ENCODE measurements around the gene SHISA2.
"Not testable (repeated sequence)": the region's sequence is repeated elsewhere in the genome, so short reads cannot be mapped to it uniquely, and the experiment has no call there.

The SHISA2 gene

GRCh38 chr13:26051657-26052311 lies at the start of gene SHISA2:
SHISA2 (minus strand) TSS chr13:26052016; CDS start chr13:26050975, 1,041 bp downstream.
- DNase-seq: no peak

GRCh38 chr13:26095846-26096610 lies 44.2 kb upstream of the SHISA2 start:
- no peak for DNase-seq

- no peak for DNase-seq
Observed at GRCh38 chr13:26095338-26095737, 43.5 kb upstream of the SHISA2 start.

DNA sequence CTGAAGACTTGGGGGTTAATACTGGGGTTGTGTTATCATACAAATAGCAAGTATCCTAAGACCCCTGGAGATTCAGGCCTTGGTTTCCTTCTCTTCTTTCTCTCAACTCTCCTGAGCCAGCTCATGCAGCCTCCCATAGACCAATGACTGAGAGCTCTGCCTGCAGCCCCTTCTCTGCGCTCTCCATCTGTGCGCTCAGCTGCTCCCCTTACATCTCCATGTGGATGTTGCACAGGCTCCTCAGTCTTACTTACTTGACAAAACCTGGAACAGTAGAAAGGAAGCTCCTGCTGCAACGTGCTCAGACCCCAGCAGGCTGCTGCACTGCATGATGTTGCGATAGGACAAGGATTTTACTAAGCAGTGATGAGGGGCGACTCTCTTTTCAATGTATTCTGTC lies 25.0 kb upstream of the SHISA2 start:
- DNase-seq: not testable (repeated sequence)

DNA sequence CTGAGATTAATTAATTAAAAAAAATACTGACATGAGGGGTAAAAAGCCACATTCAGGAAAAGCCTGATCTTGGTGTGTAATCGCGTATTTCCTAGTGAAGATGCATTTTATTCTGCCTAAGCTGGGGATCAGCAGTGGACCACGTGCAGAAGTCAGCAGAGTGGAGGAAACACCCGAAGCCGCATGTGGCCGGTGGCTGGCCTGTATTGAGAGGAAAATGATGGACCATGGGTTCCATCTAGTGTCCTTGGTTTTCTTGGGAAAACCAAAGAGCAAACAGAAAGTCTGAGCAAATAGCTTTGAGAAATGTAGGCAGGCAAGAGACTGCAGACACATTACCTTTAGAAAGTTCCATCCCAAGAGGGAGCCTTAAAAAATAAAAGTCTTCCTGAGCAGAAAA lies 23.7 kb upstream of the SHISA2 start:
- no peak for DNase-seq

DNA sequence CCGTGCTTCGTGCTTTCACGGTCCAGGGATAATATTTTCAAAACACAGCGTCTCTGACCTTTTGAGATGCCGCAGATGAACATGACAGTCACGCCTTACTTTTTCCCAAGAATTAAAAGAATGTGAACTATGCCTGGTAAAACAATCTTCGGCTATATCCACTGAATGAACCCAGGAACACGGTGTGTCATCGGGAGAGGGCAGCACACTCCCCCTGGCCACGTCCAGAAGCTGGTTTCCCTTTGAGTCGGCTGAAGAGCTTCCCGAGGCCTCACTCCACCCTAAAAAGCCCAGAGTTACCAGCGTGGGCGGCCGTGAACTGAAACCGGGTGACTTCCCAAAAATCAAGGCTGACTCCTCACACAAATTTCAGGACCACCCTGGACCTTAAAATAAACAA lies 22.9 kb upstream of the SHISA2 start:
- no peak for DNase-seq

- DNase-seq: not testable (repeated sequence)
Observed at GRCh38 chr13:26072335-26072734, 20.5 kb upstream of the SHISA2 start.

DNA sequence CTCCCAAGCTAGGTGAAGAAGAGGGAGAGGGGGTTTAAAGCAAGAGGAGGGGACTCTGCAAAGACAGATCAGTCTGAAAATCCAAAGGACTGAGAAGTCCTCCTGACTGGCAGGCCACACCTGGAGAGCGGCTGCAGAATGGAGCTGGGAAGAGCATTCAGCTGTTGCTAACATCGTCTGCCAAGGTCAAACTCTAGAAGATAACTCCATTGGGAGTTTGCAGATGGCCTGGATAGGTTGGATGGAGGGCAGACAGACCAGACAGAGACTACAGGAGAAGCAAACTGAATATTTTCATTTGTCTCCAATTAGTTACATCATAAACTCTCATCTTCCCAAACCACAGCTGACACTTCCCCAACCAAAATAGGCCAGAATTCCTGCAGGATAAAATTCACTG lies 19.9 kb upstream of the SHISA2 start:
- no peak for DNase-seq

- not testable (repeated sequence) for DNase-seq
Observed at GRCh38 chr13:26069642-26070041, 17.8 kb upstream of the SHISA2 start.

GRCh38 chr13:26068372-26068771 lies 16.6 kb upstream of the SHISA2 start:
- DNase-seq: not testable (repeated sequence)

GRCh38 chr13:26067601-26068000 lies 15.8 kb upstream of the SHISA2 start:
- no peak for DNase-seq

- not testable (repeated sequence) for DNase-seq
Observed at GRCh38 chr13:26066492-26066891, 14.7 kb upstream of the SHISA2 start.

GRCh38 chr13:26062853-26063444 lies 11.1 kb upstream of the SHISA2 start:
- no peak for DNase-seq

DNA sequence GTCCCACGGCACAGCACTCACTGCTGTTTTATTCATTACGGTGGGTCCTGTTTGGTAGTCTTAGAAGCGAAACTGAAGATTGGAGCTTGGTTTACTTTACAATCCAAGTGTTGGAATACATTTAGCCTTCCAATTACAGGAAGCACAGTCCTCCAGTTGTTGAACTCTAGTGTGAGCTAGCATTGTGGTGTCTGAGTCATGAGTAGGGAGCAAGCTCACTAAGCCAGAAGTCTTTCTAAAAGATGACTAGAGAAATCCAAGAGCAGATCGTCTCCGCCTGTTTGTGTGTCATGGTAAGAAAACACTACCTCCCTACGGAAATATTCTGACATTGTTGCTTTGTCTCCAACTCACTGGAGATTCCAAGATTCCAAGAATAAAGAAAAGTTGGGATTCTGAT lies 10.1 kb upstream of the SHISA2 start:
- no peak for DNase-seq

DNA sequence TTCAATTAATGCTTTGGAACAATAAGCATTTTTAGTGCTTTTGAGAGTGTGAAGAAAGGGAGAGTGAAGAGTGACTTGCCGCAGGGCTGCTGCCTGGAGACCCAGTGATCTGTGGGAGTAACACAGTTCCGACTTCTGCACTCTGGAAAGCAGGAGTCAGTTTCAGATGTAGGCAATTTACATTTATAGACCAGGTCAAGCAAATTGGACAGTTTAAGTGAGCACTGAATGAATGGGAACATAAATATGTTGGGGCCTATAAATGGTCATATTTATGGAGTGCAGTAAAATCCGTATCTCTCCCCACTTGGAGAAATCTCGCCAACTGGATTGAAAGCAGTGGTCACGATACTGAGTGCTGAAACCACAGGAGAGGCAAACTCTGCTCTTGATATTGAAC lies 9.4 kb upstream of the SHISA2 start:
- DNase-seq: no peak

- DNase-seq: no peak
Observed at GRCh38 chr13:26060357-26060756, 8.5 kb upstream of the SHISA2 start.

DNA sequence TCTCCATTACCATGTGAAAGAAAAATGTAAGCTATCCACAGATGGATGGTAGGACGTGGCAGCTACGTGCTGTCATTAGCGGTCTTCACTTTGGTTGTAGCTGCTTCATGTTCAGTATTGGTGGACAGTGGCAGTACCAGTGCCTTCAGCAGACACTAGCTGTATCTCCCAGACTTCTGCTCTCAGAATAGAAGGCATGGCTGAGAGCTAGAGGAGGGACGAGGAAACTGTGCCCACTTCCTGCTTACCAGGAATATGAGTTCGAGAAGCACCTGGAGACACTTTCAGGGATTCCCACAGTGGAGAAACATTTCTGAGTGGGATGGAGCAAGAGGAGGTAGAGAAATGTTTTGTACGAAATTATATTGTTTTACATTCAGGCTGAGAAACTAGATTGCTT lies 6.9 kb upstream of the SHISA2 start:
- no peak for DNase-seq

- no peak for DNase-seq
Observed at GRCh38 chr13:26054896-26055295, 3.1 kb upstream of the SHISA2 start.

GRCh38 chr13:26053418-26053980 lies 1.7 kb upstream of the SHISA2 start:
- no peak for DNase-seq

DNA sequence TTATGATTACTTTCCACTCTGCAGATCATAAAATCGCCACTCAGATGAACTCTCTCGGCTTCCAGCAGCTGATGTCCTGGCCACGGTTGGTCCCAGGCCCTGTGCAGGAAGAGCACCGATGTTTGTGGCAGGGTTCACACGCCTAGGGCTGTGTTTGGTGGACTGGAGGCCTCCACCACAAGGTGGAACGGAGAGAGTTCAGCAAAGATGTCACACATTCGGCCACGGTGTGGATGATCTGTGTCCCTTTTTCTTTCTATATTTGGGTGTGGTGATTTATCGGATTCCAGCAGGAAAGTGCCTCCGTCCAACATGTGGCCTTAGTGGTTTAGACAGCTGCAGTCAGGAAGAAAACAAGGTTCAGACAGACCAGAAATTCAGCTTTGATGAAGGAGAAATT lies 521 bp upstream of the SHISA2 start:
- DNase-seq: no peak

DNA sequence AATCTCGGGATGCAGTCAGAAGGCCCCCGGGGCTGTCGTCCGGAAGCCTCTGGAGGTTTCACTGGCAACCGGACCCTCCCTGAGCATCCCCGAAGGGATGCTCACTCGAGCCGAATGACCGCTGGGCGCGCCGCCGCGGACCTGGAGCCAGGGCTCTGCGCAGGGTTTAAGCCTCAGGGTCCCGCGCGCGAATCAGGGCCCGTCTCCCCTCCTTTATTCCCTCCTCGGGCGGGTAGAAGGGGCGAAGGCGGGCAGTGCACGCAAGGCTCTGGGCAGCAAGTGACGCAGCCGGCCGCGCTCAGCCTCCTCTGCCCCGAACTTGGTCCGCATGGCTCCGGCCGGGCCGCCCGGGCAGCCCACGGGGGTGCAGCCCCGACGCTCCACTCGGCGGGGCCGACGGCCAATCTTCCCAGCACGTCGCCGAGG lies 572 bp downstream of the SHISA2 start:
- no peak for DNase-seq

DNA sequence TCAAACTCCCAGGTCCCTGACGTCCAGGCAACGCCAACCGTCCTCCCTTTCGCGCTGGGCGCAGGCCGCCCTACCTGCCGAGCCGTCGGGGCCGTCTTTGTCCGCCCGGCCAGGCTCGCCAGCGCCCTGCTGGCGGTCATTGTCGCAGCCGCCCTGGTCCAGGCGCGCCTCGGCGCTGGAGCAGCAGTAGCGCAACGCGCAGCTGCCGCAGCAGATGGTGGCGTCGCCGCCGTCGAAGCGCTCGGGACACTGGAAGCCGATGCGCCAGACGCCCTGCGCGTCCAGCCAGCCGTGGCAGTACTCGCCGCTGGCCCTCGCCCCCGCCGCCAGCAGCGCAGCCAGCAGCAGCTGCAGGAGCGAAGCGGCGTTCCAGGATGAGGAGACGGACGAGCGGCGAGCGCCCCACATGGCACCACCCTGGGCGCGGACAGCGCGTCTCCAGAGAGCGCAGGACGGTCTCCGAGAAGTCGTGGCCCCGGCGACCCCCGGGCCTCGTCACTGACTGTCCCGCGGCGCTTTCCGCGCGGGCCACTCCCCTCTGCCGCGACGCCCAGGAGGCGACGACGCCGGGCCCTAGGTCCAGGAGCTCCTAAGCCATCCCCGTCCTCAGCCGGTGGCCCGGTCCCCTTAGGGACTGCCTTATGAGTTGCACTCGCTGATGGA lies 1.1 kb downstream of the SHISA2 start:
- DNase-seq: no peak

GRCh38 chr13:26048741-26049140 lies 3.1 kb downstream of the SHISA2 start:
- DNase-seq: no peak

Measured in activated CD4-positive, CD25-positive, alpha-beta regulatory T cell (primary cell).